A673 (cell line): ENCODE results near the gene KCNQ1. TPM values are rescaled to one million over a fixed set of nuclear protein-coding genes. Genes with fewer than 3 reads are reported as not detected.

Source experiments
- BruUV-seq: library from RNA; stranded (reverse); fragments of 400-500 nt; replicated peaks from 2 replicates; lab custom pipeline; 2021; lab: Mats Ljungman, UMichigan
- CTCF ChIA-PET: fragments of 300-600 bp; sonication (Branson Sonifier 250); formaldehyde crosslinking; loops from one replicate; lab custom pipeline; 2022; ENCODE audit warnings: antibody characterized with exemption; lab: Charles Lee
- POLR2A ChIA-PET: fragments of 300-600 bp; sonication (Branson Sonifier 250); formaldehyde crosslinking; loops from one replicate; lab custom pipeline; 2022; ENCODE audit warnings: antibody characterized with exemption; ENCODE audit not compliant: low non-redundant PET; lab: Charles Lee
- DNase-seq: peaks from one replicate; pipeline ENCODE4 v3.0.0-alpha.2; 2015; ENCODE audit warnings: low spot score
- H3K27ac ChIP-seq: fragments of 200-600 bp; sonication (generic); 2 replicates; pipeline ENCODE4 v1.5.1; 2016; ENCODE audit warnings: mixed run types, low read depth, mild to moderate bottlenecking, mixed read lengths, antibody characterized with exemption, low read length; ENCODE audit not compliant: poor library complexity, severe bottlenecking
- H3K27me3 ChIP-seq: fragments of 200-600 bp; sonication (generic); replicated peaks from 2 replicates; pipeline ENCODE4 v1.6.1; 2017; ENCODE audit warnings: mixed run types, low read depth, mild to moderate bottlenecking, mixed read lengths, antibody characterized with exemption, low read length; ENCODE audit not compliant: insufficient read depth, poor library complexity
- H3K36me3 ChIP-seq: fragments of 200-600 bp; sonication (generic); 2 replicates; pipeline ENCODE4 v1.6.1; 2016; ENCODE audit warnings: mixed run types, mild to moderate bottlenecking, mixed read lengths, antibody characterized with exemption, low read length; ENCODE audit not compliant: insufficient read depth, poor library complexity, severe bottlenecking
- H3K4me1 ChIP-seq: fragments of 200-600 bp; sonication (generic); 2 replicates; pipeline ENCODE4 v1.6.1; 2017; ENCODE audit warnings: mixed run types, mild to moderate bottlenecking, mixed read lengths, antibody characterized with exemption, low read length; ENCODE audit not compliant: insufficient read depth, poor library complexity, severe bottlenecking
- H3K4me3 ChIP-seq: fragments of 200-600 bp; sonication (generic); 2 replicates; pipeline ENCODE4 v1.5.1; 2016; ENCODE audit warnings: low read depth, mixed run types, mild to moderate bottlenecking, mixed read lengths, low read length; ENCODE audit not compliant: poor library complexity, severe bottlenecking
- H3K9me3 ChIP-seq: fragments of 200-600 bp; sonication (generic); 2 replicates; pipeline ENCODE4 v1.6.1; 2016; ENCODE audit warnings: mixed run types, low read depth, mild to moderate bottlenecking, mixed read lengths, antibody characterized with exemption, low read length; ENCODE audit not compliant: poor library complexity, severe bottlenecking
- CTCF ChIP-seq: fragments of 300-800, 200-600 bp; sonication (generic); conservative IDR thresholded peaks from 2 replicates; pipeline ENCODE4 v1.5.1; 2017; ENCODE audit warnings: low read depth, mild to moderate bottlenecking, antibody characterized with exemption, low read length, moderate library complexity, mixed read lengths
- EZH2 ChIP-seq: fragments of 200-600 bp; sonication (generic); IDR thresholded peaks from 2 replicates; pipeline ENCODE4 v1.6.1; 2017; ENCODE audit warnings: borderline replicate concordance, low read depth, mild to moderate bottlenecking, mixed read lengths, antibody characterized with exemption, low read length; ENCODE audit not compliant: poor library complexity, severe bottlenecking
- intact Hi-C: fragments of 100-400 bp; cut with micrococcal nuclease; formaldehyde crosslinking; loops from one replicate; pipeline ENCODE4 v1.10.0; 2022; ENCODE audit not compliant: unreplicated experiment
- total RNA-seq: library from RNA; stranded (reverse); gene quantifications from 2 replicates; pipeline ENCODE4 v1.2.3, GENCODE V29; 2021

The KCNQ1 gene
- total RNA-seq, 1 experiment from 2014 or later, result not detected

- Histone ChIP-seq H3K9me3 (no peaks in the 10 kb centered on the region), H3K4me3 (no peak overlapping the region), H3K36me3 (no peaks in the 10 kb centered on the region), H3K27ac (no peak overlapping the region), H3K27me3 (no peaks in the 10 kb centered on the region), H3K4me1 (peaks cover 8% of the 10 kb centered on the region)
- no TSS peak for BruUV-seq
- no peak for TF ChIP-seq CTCF
- no peak for TF ChIP-seq EZH2
- CTCF ChIA-PET, result no interaction called here
- intact Hi-C loops, result no loop called here
- no peak for DNase-seq
- POLR2A ChIA-PET, result no interaction called here
Measured at GRCh38 chr11:2816941-2817421, 372.2 kb downstream of the KCNQ1 start.

GRCh38 chr11:2817431-2817830, 372.6 kb downstream of the KCNQ1 start:
- H3K4me1 ChIP-seq, result peaks cover 5% of the 10 kb centered on the region
- intact Hi-C loops, result no loop called here
- H3K27me3 ChIP-seq, result no peaks in the 10 kb centered on the region
- no peak overlapping the region for H3K4me3 ChIP-seq
- H3K9me3 ChIP-seq, result no peaks in the 10 kb centered on the region
- ChIA-PET POLR2A (no interaction called here), CTCF (no interaction called here)
- no peak for TF ChIP-seq EZH2
- no peak overlapping the region for H3K27ac ChIP-seq
- no peak for DNase-seq
- BruUV-seq, result no TSS peak
- H3K36me3 ChIP-seq, result no peaks in the 10 kb centered on the region

GRCh38 chr11:2818021-2818420, 373.2 kb downstream of the KCNQ1 start:
- BruUV-seq, result no TSS peak
- intact Hi-C loops, result no loop called here
- ChIA-PET CTCF (no interaction called here), POLR2A (no interaction called here)
- H3K9me3 ChIP-seq, result no peaks in the 10 kb centered on the region
- H3K36me3 ChIP-seq, result no peaks in the 10 kb centered on the region
- TF ChIP-seq EZH2, result no peak
- no peak for TF ChIP-seq CTCF
- H3K4me3 ChIP-seq, result no peak overlapping the region
- no peaks in the 10 kb centered on the region for H3K27me3 ChIP-seq
- no peak for DNase-seq
- H3K27ac ChIP-seq, result no peak overlapping the region
- no peaks in the 10 kb centered on the region for H3K4me1 ChIP-seq

- DNase-seq, result no peak
- TF ChIP-seq CTCF (no peak), EZH2 (no peak)
- no TSS peak for BruUV-seq
- H3K27me3 ChIP-seq, result no peaks in the 10 kb centered on the region
- no peaks in the 10 kb centered on the region for H3K4me1 ChIP-seq
- intact Hi-C loops, result no loop called here
- no peaks in the 10 kb centered on the region for H3K9me3 ChIP-seq
- ChIA-PET CTCF (no interaction called here), POLR2A (no interaction called here)
- H3K27ac ChIP-seq, result no peak overlapping the region
- H3K4me3 ChIP-seq, result no peak overlapping the region
- no peaks in the 10 kb centered on the region for H3K36me3 ChIP-seq
Measured at GRCh38 chr11:2818503-2818902, 373.7 kb downstream of the KCNQ1 start.
